HT-29 (cell line): ENCODE data around the gene LIX1L. TPM values are rescaled to one million over a fixed set of nuclear protein-coding genes. Genes with fewer than 3 reads are reported as not detected.
A peak's percentile ranks its signal among the peaks of the same experiment; 100 is the strongest.

Experiments used
- DNase-seq: peaks from one replicate; pipeline ENCODE4 v3.0.0-alpha.2; 2015; ENCODE audit warnings: low spot score
- total RNA-seq: library from RNA; depleted of rRNA; stranded (reverse); fragments of >200 nt; shearing (Covaris generic); gene quantifications from 2 replicates; pipeline ENCODE4 v1.2.3, GENCODE V29; 2014; rRNA removed

The LIX1L gene
- total RNA-seq, result 2.5 and 3.0 TPM in 2 replicates

DNA sequence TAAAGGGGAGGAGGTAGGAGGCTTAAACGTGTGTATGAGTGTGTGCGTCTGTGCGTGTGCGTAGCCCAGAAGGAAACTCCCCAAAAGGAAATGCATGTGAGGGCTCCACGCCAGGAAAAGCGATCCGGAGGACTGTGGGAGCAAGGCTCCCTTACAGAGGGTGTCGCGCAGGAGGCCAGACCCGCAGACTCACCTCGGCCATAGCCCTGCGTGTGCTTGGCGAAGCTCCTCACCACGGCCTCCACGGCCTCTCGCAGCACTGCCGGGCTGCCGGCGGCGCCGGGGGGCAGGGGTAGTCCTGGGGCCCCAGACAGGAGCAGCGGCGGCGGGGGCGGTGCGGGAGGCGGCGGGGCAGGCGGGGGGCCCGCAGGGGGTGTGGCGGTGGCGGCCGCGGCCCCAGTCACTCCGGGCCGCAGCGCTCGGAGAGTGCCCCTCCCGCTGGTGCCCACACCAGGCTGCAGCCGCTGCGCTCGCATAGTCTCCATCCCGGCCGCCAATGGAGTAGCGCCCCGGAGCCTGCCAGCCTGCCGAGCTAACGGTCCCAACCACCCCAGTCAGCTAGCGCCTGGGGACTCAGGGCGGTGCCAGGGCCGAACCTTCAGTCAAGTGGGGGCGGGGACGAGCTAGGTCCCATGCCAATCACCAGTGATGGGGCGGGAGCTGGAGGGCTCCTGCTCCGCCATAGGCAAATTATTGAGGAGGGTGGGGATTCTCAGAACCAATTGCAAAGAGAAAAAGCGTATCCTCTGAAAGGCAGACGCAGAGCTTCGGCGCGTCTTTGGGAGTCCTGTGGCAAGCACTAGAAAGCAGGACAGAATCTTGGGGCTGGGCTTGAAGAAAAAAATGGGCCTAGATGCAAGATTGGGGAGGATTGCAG is at the start of gene LIX1L:
LIX1L (minus strand) TSS at position 575 of the 877 bp plus-strand sequence; CDS start at position 485, 90 bp downstream.
- DNase-seq, result peak; percentile 97

DNA sequence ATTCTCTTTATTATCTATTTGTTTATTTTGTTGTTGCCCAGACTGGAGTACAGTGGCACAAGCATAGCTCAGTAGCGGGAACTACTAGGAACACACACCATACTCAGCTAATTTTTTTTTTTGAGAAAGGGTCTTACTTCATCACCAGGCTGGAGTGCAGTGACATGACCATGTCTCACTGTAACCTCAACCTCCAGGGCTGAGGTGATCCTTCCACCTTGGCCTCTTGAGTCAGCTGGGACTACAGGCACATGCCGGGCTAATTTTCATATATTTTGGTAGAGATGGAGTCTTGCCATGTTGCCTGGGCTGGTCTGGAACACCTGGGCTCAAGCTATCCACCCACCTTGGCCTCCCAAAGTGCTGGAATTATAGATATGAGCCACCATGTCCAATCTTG is 43.9 kb upstream of the LIX1L start:
- no peak for DNase-seq

DNA sequence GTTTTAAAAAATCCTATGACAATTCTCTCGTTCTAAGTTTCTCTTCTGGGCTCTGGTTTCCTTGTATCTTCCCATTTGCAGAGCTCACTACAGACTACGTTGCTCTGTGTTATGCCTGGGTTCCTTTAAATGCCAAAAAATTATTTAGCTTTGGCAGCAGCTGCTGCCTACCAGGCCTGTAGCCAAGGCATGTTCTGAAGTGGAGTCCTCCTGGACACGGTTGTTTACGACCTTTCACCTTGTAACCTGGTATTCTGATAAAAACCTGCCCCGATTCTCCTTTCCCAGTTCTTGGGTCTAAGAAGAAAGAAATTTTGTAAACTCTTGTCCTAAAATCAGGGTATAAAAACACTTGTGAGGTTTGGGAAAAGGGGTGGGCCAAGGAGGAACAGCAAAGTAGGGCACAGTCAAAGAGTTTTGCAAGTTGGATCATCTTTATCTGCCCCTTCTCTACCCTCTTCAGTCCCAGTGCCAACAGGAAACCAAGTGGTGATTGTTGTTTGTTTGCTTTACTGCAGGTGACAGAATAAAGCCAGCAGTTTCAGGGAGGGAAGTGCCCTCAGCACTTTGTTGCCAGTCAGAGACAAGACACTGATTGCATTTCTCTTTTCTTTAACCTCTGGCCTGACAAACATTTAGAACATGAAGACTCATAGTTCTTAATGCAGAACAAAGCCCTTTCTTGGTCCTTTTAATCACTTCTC is 41.7 kb upstream of the LIX1L start:
- DNase-seq, result peak; percentile 62

DNA sequence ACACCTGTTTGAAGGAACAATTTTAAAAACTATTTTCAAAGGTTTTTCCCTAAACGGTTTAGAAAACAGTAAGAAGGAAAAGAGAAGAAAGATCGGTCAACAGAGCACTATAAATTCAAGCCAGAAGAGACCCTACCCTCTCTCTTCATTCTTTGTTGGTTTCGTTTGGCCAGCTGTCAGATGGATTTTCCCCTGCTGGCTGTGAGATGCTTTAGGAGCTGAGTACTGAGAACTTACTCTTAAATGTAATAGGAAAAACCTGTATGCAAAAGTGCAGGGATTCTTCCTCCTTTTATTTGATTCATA is 39.9 kb upstream of the LIX1L start:
- no peak for DNase-seq

DNA sequence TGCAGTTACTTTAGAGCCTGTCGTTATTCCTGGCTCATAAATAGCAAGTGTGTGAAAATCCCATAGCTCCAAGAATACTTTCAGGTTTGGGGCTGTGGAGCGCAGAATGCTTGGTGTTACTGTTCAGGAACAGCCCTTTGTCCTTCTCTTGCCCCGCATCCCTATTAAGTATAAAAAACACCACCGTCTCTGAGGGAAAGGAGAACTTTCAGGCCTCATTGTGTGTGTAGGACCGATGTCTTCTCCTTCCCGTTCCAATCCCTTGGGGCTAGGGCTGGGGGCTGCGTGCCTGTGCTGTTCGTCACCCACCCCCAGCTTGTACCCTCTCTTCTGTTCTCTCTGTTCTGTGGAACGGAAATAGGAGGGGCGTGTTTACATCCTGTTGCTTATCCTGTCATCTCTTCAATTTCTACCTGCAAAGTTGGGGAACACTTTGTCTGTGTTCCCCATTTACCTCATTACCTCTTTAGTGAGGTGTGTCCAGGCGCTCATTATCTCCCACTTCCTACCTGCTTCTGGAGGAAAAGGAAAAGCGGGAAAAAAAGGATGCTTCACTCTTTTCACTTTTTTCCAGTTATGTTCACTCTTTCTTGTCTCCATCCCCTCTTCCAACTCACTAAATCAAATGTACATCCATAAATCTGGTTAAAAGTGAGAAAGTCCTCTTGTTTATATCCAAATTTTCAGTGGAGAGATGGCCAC is 39.4 kb upstream of the LIX1L start:
- peak; percentile 64 for DNase-seq

DNA sequence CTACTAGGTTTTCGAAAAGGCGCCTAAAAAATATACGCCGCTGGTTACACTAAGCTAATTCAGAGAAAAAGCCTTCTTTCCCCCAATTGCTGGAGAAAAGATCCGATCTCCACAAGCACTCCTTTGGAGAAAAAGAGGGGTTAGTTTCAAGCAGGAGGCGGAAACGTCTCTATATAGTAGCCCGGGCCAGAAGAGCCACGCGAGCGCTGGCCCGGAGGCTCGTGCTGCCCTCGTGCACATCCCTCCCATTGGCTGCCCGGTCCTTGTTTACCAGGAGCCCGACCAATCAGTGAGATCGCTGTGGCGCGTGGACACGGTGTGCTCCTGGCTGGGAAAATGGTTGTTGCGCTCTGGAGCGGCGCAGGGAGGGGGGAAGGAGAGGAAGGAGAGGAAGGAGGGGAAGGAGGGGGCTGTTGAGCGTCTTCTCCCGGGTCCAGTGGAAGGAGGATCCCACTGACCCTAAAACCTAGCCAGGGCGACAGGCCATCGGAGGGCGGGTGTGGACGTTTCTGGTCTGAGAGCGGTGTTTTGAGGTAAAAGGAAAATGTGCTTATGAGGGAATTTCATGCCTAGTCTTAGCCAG is 38.7 kb upstream of the LIX1L start, which contains the start of gene TXNIP:
TXNIP (minus strand) TSS at position 147 of the 583 bp plus-strand sequence. CDS start 313 bp downstream, outside the sequence.
- peak; percentile 96 for DNase-seq

DNA sequence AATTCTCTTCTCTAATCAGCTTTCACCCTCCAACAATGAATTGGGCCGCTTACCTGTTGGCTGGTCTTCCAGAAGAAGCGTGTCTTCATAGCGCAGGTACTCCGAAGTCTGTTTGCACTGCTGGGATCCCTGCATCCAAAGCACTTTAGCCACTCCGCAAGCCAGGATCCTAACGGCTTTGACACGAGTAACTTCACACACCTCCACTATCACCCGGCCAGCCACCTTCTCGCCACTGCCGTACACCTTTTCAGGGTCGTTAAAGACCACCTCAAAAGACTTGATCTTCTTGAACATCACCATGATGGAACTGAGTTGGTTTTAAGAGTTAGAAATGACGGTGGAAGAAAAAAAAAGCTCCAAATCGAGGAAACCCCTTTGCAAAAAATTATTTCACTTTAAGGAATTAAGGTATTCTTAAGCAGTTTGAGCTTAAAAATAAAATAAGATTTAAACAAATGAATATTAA is 38.2 kb upstream of the LIX1L start:
- DNase-seq, result peak; percentile 46

DNA sequence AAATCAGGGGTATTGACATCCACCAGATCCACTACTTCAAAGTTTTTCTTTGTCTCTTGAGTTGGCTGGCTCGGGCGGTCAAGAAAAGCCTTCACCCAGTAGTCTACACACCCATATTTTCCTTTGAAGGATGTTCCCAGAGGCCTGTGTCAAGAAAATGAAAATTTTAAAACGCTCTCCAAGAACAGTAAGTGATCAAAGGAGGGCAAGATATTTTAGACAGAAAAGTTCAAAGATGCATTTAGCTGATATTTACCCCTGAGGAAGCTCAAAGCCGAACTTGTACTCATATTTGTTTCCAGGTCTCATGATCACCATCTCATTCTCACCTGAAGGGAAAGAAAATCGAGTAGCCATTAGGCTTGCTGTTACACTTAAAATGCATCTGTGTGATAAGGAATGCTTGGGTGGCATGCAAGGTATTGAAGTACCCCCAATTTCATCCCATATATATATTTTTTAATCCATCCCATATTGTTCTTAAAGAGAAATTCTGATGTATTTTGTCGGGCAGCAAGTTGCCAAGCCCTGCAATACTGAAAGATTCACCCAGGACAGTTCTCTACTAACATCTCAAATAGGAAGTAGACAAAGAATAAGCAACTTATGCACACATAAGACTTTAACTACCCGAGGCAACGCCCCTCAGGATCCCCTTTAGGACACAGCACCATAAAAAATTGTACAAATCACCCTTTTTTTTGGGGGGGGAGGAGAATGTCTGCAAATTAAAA is 37.5 kb upstream of the LIX1L start:
- no peak for DNase-seq

DNA sequence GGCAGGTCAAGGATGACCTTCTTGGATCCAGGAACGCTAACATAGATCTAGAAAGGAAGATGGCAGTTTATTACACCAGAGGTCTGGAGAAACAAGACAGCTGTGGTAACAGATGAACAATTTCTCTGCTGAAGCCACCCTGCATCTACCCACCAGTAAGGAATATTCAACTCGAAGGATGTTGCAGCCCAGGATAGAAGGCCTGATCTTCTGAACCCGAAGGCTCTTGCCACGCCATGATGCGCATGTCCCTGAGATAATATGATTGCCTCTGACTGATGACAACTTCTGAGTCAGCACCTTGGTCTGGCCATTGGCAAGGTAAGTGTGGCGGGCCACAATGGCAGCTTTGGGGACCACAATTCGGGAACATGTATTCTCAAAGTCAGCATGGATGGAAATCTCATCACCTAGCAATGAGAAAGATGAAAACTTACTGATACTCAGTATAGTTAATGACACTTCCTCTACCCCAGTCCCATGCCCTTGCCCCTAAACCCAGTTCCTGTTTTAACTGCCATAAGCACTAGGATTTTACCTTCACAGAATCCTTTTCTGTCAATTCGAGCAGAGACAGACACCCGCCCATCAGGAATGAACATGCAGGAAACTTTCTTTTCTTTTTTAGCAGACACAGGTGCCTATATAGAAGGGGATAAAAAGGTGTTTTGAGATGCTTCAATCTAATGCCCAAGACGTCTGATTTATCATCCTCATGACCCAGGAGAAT is 36.7 kb upstream of the LIX1L start:
- no peak for DNase-seq

DNA sequence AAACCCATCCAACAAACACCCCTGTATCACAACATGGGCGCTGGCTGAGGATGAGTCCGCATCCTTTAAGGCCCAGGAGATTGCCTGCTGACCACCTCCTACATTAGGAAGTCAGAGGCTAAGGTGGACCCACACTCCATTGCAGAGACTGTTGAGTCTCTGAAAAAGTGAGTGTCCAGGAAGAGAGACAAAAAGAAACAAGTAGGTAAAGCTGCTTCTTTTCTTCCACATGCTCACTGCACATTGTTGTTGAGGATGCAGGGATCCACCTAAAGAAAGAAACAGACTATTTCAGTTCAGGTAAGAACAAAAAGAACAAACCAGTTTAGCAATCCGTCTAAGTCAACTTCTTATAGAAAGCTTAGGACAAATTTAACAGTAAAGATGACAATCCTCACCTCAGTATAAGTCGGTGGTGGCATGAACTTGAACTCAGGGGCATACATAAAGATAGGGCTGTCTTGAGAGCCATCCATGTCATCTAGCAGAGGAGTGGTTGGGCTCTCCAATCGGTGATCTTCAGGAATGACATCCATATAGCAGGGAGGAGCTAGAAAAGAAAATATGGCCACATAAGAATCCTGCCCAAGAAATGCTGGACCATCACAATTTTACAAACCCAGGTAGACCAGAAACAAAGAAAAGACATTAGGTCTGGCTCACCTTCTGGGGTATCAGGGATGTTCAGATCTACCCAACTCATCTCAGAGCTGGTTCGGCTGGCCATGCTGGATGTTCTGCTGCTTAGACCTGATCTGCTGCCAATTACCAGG is 36.0 kb upstream of the LIX1L start:
- no peak for DNase-seq

DNA sequence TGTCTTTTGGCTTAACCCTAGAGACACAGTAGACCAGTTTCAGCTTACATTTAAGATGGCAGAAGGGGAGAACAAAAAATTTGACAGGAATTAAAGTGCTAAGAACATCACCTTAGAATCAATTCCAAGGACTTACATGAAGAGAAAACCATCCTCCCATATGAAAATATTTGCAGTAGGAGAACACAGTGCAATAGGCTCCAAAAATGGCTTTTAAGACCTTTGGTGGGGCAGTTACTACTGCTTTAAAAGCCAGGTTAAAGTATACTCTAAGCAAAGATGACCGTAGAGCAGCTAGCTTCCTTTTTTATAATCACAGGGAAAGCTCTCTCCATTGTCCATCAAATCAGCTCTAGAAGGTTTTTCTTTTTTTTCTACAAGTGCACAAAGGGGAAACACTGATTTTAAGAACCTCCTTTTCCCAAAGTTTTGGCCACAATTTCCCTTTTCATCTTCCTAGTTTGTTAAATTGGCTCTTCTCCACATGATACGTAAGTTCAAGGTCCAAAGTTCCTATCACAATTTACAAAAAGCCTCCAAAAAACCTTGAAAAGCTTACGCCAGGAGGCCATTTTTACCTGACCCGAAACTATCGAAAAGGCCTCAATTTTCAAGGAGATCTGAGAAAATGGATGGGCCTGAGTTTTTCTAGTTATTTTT is 35.3 kb upstream of the LIX1L start:
- DNase-seq, result no peak

DNA sequence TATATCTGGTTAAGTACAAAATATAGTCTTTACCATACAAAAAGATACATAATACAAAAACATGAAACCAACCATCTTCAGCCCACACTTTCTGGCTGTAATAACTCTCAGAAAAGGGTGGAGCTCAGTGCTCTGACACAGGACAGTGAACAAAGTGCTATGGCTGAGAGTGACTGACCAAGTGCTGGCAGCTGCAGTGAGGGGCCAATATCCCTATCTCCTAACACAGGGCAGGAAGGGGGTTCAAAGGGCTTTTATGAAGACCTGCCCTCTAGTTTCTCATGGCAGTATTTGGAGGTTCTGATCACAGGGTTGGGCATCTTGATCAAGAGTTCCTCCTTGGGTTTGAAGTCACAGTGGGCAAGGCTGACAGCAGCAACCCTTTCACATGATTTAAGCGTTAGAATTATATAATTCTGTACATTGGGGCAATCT is 34.7 kb upstream of the LIX1L start:
- no peak for DNase-seq

DNA sequence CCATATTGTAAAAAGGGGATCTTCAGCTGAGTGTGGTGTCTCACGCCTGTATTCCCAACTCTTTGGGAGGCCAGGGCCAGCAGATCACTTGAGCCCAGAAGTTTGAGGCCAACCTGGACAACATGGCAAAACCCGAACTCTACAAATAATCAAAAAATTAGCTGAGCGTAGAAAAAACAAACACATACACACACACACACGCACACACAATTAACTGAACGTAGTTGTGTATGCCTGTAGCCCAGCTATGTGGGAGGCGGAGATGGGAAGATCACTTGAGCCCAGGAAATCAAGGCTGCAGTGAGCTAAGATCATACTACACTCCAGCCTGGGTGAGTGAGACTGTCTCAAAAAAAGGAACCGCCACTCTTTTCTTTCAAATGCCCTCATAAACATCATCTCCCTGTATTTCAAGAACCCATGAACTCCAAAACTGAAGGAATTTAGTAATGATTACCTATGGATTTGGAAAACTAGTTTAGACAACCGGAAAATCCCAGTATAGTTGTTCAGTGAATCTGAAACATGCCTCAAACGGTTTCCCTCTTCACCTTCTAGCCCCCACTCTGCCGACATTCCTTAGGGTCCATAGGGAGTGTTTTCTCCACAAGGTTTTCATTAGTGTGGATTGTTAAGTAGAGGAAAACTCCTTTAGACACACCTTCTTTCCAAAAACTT is 34.1 kb upstream of the LIX1L start:
- DNase-seq, result no peak

DNA sequence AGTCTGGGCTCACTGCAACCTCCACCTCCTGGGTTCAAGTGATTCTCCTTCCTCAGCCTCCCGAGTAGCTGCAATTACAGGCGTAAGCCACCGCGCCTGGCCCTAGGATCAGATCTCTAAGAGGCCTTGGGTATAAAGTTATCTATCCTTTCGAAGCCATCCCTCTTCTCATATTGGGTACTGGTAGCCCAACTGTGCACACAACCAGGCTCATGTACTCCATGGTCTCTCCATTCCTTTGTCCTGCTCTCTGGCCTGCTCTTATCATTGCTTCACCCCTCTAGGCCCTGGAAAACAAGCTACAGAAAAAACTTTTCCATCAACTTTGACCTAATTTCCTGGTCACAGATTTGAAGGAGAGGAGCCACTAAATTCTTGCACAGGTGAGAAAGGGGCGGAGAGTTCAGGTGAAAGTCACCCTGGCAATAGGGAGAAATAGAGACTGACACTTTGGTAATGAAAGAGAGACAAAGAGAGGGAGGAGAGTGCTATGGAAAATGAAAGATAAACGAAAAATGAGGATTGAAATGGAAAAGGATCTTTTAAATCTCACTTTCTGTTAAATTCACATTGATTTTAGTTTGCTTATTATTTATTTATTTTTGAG is 32.5 kb upstream of the LIX1L start:
- DNase-seq, result no peak

DNA sequence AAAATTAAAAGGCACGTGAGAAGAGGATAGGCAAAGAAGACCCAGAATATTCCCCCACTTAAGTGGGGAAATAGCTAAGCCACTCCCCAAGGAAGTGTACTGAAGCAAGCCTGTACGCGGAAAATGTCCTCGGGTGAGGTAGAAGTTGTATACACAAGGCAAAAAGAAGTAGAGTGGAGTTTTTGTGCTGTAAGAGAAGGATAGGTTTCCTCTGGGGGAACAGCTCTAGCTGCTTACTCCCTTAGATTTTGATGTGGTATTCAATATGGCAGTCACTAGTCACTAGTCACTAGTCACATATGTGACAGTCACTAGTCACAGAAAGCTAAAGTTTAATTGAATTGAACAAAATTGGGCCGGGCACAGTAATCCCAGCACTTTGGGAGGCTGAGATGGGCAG is 31.0 kb upstream of the LIX1L start:
- no peak for DNase-seq

DNA sequence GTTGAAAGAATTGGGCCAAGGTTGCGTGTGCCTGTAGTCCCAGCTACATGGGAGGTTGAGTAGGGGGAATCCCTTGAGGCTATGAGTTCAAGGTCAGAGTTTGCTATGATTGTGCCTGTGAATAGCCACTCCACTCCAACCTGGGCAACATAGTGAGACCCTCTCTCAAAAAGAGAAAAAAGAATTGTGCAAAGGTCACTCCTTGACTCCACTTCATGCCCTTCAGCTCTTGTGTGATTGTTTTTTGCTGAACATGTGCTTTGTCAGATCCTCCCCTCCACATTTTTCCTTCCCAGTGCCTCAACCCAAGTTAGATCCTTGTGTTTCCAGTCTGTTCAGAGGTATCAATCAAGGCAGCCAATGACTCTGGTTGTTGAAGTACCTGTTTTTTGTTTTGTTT is 30.1 kb upstream of the LIX1L start:
- DNase-seq, result no peak

DNA sequence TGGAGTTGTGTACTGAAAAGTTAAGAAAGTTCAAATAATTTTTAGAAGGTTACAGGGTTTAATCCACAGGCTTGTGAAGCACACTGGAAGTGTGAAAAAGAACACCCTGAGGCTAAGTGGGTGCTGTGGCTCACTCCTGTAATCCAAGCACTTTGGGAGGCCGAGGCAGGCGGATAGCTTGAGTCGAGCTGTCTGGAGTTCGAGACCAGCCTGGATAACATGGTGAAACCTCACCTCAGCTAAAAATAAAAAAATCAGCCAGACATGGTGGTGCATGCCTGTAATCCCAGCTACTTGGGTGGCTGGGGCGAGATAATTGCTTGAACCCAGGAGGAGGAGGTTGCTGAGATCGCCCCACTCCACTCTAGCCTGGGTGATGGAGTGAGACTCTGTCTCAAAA is 28.7 kb upstream of the LIX1L start:
- DNase-seq, result no peak
